Stimulated activated naive CD8-positive, alpha-beta T cell treated with anti-CD3 and anti-CD28 coated beads, Interleukin-15, Interleukin-2, amounts not matched to agents 100 U/mL and 50 U/mL, for 24 hours (primary cell): Measurements from ENCODE around the gene STAT6.
"Not testable (repeated sequence)": the region's sequence is repeated elsewhere in the genome, so short reads cannot be mapped to it uniquely, and the experiment has no call there.

ENCODE experiments used
- ATAC-seq: fragments of 150-1000 bp; cut with Tn5 transposase; one replicate; pipeline ENCODE4 v1.10.0; 2021
- DNase-seq: peaks from one replicate; pipeline ENCODE4 v3.0.0; 2021

Gene STAT6

GRCh38 chr12:57127101-57127725, 16.1 kb upstream of the STAT6 start:
- DNase-seq: peak; percentile 54
- peak; percentile 14 for ATAC-seq

- ATAC-seq (no peak), DNase-seq (no peak)
Measured at GRCh38 chr12:57126561-57126960, 15.4 kb upstream of the STAT6 start.

GRCh38 chr12:57126061-57126460, 14.9 kb upstream of the STAT6 start:
- no peak for DNase-seq
- no peak for ATAC-seq

- peak; percentile 82 for DNase-seq
- ATAC-seq: peak; percentile 81
Measured at GRCh38 chr12:57124261-57124877, 13.2 kb upstream of the STAT6 start.

- DNase-seq (no peak), ATAC-seq (no peak)
Measured at GRCh38 chr12:57123813-57124212, 12.7 kb upstream of the STAT6 start.

- ATAC-seq, DNase-seq: not testable (repeated sequence)
Measured at GRCh38 chr12:57120718-57121117, 9.6 kb upstream of the STAT6 start.

GRCh38 chr12:57119294-57120085, 8.3 kb upstream of the STAT6 start:
- DNase-seq: no peak
- ATAC-seq: no peak

- DNase-seq: no peak
- ATAC-seq: peak; percentile 60
Measured at GRCh38 chr12:57118711-57119271, 7.6 kb upstream of the STAT6 start.

GRCh38 chr12:57116580-57117281, 5.6 kb upstream of the STAT6 start:
- DNase-seq (no peak), ATAC-seq (no peak)

GRCh38 chr12:57112492-57113294, 1.5 kb upstream of the STAT6 start:
- DNase-seq (peak; percentile 93), ATAC-seq (no peak)

GRCh38 chr12:57110104-57111030, 795 bp downstream of the STAT6 start:
- ATAC-seq (peak; percentile 48), DNase-seq (peak; percentile 85)

- ATAC-seq (no peak), DNase-seq (no peak)
Measured at GRCh38 chr12:57109207-57110103, 1.7 kb downstream of the STAT6 start.

GRCh38 chr12:57107456-57108155, 3.6 kb downstream of the STAT6 start:
- no peak for ATAC-seq
- no peak for DNase-seq

GRCh38 chr12:57106021-57106708, 5.0 kb downstream of the STAT6 start:
- ATAC-seq (no peak), DNase-seq (no peak)

- ATAC-seq (no peak), DNase-seq (no peak)
Measured at GRCh38 chr12:57105011-57105753, 6.0 kb downstream of the STAT6 start.

GRCh38 chr12:57104292-57104910, 6.8 kb downstream of the STAT6 start:
- ATAC-seq: peak; percentile 26
- no peak for DNase-seq

GRCh38 chr12:57103856-57104255, 7.3 kb downstream of the STAT6 start:
- DNase-seq: no peak
- ATAC-seq: no peak
